ENCODE data around the gene AKR1A1.
A peak's percentile ranks its signal among the peaks of the same experiment; 100 is the strongest.
"Not testable (repeated sequence)": the region's sequence is repeated elsewhere in the genome, so short reads cannot be mapped to it uniquely, and the experiment has no call there.

The AKR1A1 gene

DNA sequence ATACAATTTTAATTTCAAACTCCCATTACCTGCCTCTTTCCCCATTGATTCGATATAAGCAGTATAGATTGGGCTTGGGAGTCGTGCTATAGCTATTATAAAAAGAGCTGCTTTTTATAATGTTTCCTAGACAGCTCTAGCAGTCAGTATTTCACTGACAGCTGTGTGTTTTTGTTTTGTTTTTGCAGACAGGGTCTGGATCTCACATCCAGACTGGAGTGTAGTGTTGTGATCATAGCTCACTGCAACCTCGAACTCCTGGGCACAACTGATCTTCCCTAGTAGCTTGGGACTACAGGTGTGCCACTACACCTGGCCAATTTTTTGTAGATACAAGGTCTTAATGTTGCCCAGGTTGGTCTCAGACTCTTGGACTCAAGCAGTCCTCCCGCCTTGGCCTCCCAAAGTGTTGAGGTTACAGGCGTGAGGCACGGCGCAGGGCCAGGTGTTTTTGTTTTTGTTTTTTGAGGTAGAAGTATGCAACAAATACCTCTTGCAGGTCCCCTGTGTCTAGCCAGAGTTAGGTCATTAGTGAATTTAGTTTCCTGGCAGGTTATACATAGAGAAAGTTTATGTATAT, 35.0 kb downstream of the AKR1A1 start:
- Histone ChIP-seq H3K27me3 (no peaks in the 10 kb centered on the region), H4K20me1 (peaks cover 60% of the 10 kb centered on the region), H3K4me1 (peaks cover 53% of the 10 kb centered on the region), H3K4me3 (peak overlapping the region; percentile 96), H3K36me3 (peaks cover 35% of the 10 kb centered on the region), H3K9me3 (no peaks in the 10 kb centered on the region), H3K4me2 (peak overlapping the region; percentile 97), H3K9ac (peak overlapping the region; percentile 98), H3K27ac (peak overlapping the region; percentile 95)
- no peak for TF ChIP-seq Cebpa-rat (IDR thresholded peaks at IDR 0.05)

DNA sequence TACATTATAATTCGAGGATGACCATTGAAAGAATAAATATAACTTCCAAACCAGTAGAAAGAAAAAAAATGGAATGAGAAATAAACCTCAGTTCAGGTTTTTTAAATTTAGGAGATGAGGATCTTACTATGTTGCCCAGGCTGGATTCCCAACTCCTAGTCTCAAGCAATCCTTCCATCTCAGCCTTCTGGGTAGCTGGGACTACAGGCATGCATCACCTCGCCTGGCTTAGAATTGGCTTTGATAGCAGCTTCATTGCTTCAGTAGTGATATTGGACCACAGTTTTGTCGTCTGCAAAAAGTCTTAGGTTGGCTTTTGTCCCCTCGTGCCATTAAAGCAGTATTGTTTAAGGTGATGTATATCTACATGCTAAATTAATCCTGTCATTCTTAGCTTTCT, 36.1 kb downstream of the AKR1A1 start:
- TF ChIP-seq Cebpa-rat (IDR thresholded peaks at IDR 0.05) = no peak
- no peaks in the 10 kb centered on the region for H3K27me3 ChIP-seq
- peaks cover 45% of the 10 kb centered on the region for H3K36me3 ChIP-seq
- H4K20me1 ChIP-seq = peaks cover 72% of the 10 kb centered on the region
- H3K9me3 ChIP-seq = no peaks in the 10 kb centered on the region
- peak overlapping the region; percentile 96 for H3K4me3 ChIP-seq
- H3K27ac ChIP-seq = no peak overlapping the region
- peaks cover 49% of the 10 kb centered on the region for H3K4me1 ChIP-seq
- H3K9ac ChIP-seq = no peak overlapping the region; the same call in none of the 2 replicates
- peak overlapping the region; percentile 97 for H3K4me2 ChIP-seq

DNA sequence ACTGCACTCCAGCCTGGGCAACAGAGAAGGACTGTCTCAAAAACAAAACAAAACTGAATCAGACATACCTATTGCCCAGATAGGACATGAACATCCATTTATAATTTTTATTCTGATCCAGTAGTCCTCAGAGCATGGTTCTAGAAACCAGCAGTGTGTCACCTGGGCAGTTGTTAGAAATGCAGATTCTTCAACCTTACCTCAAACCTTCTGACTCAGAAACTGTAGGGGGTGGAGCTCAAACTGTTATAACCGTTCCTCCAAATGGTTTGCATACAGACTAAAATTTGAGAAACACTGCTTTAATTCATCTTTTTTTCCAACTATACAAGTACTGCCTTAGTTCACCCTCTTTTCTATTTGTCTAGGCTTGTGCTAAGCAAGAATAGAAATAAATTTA, 39.2 kb downstream of the AKR1A1 start:
- Histone ChIP-seq H3K27ac (no peak overlapping the region), H3K4me1 (peaks cover 35% of the 10 kb centered on the region), H3K4me3 (no peak overlapping the region), H3K4me2 (no peak overlapping the region), H3K36me3 (peaks cover 76% of the 10 kb centered on the region), H3K27me3 (no peaks in the 10 kb centered on the region), H3K9ac (no peak overlapping the region), H3K9me3 (no peaks in the 10 kb centered on the region), H4K20me1 (peaks cover 100% of the 10 kb centered on the region)
- TF ChIP-seq Cebpa-rat (IDR thresholded peaks at IDR 0.05) = no peak

DNA sequence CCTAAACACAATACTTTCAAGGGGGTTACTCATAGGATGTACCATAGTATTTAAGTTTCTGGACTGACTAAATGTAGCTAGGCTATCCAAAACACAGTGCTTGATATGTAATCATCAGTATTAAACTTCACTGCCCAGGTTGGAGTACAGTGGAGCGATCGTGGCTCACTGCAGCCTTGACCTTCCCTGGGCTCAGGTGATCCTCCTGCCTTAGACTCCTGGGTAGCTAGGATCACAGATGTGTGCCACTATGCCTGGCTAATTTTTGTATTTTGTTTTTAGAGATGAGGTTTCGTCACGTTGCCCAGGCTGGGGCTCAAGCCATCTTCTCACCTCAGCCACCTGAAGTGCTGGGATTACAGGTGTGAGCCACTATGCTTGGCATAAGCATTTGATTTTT, 43.8 kb downstream of the AKR1A1 start:
- Histone ChIP-seq H3K4me3 (no peak overlapping the region), H3K36me3 (peaks cover 97% of the 10 kb centered on the region), H3K9me3 (no peaks in the 10 kb centered on the region), H3K4me1 (no peaks in the 10 kb centered on the region), H3K27me3 (no peaks in the 10 kb centered on the region), H3K27ac (no peak overlapping the region), H3K4me2 (no peak overlapping the region), H4K20me1 (peaks cover 100% of the 10 kb centered on the region), H3K9ac (no peak overlapping the region)
- TF ChIP-seq Cebpa-rat (IDR thresholded peaks at IDR 0.05) = no peak

DNA sequence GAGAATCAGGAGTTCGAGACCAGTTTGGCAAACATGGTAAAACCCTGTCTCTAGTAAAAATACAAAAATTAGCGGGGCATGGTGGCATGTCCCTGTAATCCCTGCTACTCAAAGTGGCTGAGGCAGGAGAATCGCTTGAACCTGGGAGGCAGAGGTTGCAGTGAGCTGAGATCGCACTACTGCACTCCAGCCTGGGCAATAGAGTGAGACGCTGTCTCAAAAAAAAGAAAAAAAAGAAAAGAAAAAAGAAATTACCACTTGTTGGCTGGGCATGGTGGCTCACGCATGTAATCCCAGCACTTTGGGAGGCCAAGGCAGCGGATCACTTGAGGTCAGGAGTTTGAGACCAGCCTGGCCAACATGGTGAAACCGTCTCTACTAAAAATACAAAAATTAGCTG, 46.1 kb downstream of the AKR1A1 start:
- not testable (repeated sequence) for H3K4me3 ChIP-seq, H3K9ac ChIP-seq, H3K27ac ChIP-seq, H3K27me3 ChIP-seq, H3K9me3 ChIP-seq, H3K4me1 ChIP-seq, H3K4me2 ChIP-seq
- peaks cover 99% of the 10 kb centered on the region for H3K36me3 ChIP-seq
- H4K20me1 ChIP-seq = peaks cover 100% of the 10 kb centered on the region

DNA sequence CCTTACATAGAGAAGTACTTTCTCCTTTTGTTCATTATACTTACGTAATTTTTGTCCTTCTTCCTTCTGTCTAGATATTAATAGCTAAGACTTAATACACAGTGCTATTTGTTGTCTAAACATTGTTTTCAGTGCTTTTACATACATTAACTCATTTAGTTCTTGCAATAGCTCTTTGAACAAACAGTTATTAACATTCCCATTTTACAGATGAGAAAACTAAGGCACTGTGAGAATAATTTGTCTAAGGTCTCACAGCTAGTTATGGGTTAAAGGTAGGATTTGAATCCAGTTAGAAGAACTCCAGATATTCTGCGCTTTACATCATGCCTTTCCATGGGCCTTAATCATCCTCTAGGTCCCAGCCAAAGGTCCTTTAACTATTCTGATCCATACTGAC, 53.6 kb downstream of the AKR1A1 start:
- Histone ChIP-seq H3K4me2 (no peak overlapping the region), H3K4me1 (peaks cover 22% of the 10 kb centered on the region), H3K4me3 (no peak overlapping the region), H3K27ac (no peak overlapping the region), H3K9ac (no peak overlapping the region), H3K27me3 (no peaks in the 10 kb centered on the region), H3K9me3 (no peaks in the 10 kb centered on the region), H3K36me3 (peaks cover 100% of the 10 kb centered on the region), H4K20me1 (peaks cover 99% of the 10 kb centered on the region)
- no peak for TF ChIP-seq Cebpa-rat (IDR thresholded peaks at IDR 0.05)

DNA sequence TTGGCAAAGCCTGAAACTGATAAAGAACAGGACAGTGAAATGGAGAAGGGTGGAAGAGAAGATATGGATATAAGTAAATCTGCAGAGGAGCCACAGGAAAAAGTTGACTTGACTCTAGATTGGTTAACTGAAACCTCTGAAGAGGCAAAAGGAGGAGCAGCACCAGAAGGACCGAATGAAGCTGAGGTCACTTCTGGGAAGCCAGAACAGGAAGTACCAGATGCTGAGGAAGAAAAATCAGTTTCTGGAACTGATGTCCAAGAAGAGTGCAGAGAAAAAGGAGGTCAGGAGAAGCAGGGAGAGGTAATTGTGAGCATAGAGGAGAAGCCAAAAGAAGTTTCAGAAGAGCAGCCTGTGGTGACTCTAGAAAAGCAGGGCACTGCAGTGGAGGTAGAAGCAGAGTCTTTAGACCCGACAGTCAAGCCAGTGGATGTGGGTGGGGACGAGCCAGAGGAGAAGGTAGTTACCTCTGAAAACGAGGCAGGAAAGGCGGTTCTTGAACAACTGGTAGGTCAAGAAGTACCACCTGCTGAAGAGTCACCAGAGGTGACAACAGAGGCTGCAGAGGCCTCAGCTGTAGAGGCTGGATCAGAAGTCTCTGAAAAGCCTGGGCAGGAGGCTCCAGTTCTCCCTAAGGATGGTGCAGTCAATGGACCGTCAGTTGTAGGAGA, 56.9 kb downstream of the AKR1A1 start:
- Histone ChIP-seq H3K4me2 (no peak overlapping the region; the same call in 1 of the 2 replicates), H3K27me3 (no peaks in the 10 kb centered on the region), H3K27ac (peak overlapping the region; percentile 23; the same call in 1 of the 2 replicates), H3K9me3 (no peaks in the 10 kb centered on the region), H3K36me3 (peaks cover 100% of the 10 kb centered on the region), H4K20me1 (peaks cover 98% of the 10 kb centered on the region), H3K9ac (no peak overlapping the region), H3K4me3 (no peak overlapping the region), H3K4me1 (peaks cover 22% of the 10 kb centered on the region)
- TF ChIP-seq Cebpa-rat (IDR thresholded peaks at IDR 0.05) = no peak

DNA sequence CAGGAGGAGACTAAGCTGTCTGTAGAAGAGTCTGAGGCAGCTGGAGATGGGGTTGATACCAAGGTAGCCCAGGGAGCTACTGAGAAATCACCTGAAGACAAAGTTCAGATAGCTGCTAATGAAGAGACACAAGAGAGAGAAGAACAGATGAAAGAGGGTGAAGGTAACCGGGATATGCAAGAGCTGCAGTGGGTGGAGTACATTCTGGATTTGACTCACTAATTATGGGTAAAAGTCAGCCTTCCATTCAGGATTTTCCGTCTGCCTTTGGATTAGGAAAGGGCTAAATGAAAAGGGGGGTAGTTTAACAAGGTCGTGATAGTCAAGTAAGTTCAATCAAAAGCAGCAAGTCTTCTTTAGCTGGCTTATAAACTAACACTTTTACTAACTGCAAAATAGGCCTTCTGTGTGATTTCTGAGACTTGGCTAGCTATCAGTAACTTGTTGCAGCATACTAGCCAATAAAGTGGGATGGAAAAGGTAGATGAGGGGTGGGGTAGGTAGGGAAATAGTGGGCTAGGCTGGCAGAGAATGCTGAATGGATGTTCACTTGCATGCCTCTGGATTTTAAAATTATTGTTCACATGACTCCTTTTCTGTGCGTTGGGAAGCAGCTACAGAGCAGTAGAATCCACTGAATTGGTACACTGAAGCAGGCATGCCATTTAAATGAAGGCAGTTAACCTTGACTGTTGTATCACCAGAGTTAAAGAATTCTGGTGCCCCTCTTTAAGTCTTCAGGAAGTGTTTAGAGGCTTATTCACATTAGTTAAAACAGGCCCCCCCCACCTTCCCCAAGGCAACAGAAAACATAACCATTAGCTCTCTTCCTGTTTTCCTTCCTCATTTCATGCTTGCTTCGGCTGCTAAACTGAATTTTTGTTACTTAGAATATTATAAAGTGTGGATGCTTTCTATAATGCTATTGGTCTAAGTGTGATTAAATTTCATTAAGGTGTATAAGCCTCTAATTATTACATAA, 57.8 kb downstream of the AKR1A1 start:
- peak overlapping the region; percentile 35; the same call in 1 of the 2 replicates for H3K27ac ChIP-seq
- TF ChIP-seq Cebpa-rat (IDR thresholded peaks at IDR 0.05) = no peak
- peak overlapping the region; percentile 49 for H3K4me2 ChIP-seq
- H3K36me3 ChIP-seq = peaks cover 100% of the 10 kb centered on the region
- no peak overlapping the region for H3K4me3 ChIP-seq
- H3K9ac ChIP-seq = no peak overlapping the region
- peaks cover 98% of the 10 kb centered on the region for H4K20me1 ChIP-seq
- peaks cover 22% of the 10 kb centered on the region for H3K4me1 ChIP-seq
- no peaks in the 10 kb centered on the region for H3K27me3 ChIP-seq
- no peaks in the 10 kb centered on the region for H3K9me3 ChIP-seq

DNA sequence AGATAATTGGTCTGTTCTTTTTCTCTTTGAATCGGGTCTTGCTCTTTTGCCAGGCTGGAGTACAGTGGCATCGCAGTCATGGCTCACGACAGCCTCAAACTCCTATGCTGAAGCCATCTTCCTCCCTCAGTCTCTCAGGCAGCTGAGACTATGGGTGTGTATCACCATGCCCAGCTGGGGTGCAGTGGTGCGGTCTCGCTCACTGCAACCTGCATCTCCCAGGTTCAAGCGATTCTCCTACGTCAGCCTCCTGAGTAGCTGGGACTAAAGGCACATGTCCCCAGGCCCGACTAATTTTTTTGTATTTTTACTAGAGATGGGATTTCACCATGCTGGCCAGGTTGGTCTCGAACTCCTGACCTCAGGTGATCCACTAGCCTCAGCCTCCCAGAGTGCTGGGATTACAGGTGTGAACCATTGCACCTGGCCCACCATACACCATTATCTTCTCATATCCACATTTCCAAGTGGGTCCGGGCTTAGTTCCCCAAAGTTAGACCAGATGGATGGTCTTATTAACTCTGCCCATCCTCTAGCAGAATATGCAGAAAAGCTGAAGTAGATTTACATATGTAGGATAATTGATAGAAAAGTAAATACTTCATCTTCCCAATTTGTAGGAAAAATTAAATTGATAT, 60.1 kb downstream of the AKR1A1 start:
- H3K9ac ChIP-seq = no peak overlapping the region
- peaks cover 100% of the 10 kb centered on the region for H3K36me3 ChIP-seq
- no peak overlapping the region for H3K4me2 ChIP-seq
- H3K4me1 ChIP-seq = peaks cover 22% of the 10 kb centered on the region
- H3K27me3 ChIP-seq = no peaks in the 10 kb centered on the region
- H3K27ac ChIP-seq = no peak overlapping the region
- H4K20me1 ChIP-seq = peaks cover 89% of the 10 kb centered on the region
- no peaks in the 10 kb centered on the region for H3K9me3 ChIP-seq
- TF ChIP-seq Cebpa-rat (IDR thresholded peaks at IDR 0.05) = no peak
- H3K4me3 ChIP-seq = no peak overlapping the region

All from BLaER1 (cell line).